ENCODE data around the gene TGOLN2. TPM values are rescaled to one million over a fixed set of nuclear protein-coding genes. Genes with fewer than 3 reads are reported as not detected.

Gene TGOLN2
- total and polyA plus RNA-seq, 2 of the 13 experiments (the other 11 are each of a cell fraction or from before 2014, with no cell fraction given): 99.6 to 155 TPM

DNA sequence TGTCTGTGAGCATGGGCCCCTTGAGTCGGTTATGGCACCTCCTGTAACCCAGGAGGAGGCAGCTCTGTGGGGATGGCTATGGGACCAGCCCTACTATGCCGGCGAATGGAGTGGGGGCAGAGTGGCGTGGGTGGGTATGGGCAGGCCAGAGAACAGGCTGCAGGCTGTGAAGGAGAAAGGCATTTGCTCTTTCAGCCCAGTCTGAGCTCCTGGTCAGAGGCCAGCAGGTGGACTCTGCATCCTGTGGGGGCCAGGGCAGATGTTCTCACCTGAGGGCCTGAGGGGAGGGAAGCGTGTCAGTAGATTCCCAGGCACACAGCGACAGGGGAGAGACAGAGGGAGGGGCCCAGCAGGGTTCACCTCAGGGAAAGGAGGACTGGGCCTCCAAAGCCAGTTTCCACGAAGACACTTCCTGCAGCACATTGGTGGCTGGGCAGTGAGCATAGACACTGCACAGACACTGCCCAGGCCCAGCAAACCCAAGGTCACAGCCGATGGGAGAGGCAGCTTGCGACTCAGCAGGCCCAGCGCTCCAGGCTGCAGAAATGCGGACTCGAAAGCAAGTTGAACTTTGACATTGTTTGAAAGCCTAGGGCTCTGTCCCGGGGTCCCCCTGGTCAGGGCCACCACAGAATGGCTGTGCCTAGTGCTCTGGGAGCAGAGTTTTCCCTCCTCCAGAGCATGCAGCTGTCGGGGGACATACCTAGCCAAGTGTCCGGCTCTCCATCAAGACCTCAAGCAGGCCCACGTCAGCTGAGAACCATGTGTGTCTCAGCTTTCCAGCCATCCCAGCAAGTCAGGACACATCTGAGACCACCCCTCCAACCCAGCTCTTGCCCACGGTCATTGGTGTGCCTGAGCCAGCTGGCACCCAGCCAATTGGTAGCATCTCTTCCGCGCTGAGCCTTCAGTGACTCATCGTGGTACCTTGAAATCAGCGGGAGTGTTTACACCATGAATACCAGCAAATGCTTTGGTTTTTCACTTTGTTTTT lies 53.8 kb downstream of the TGOLN2 start (continued):
- TF ChIP-seq, protein P1, sequence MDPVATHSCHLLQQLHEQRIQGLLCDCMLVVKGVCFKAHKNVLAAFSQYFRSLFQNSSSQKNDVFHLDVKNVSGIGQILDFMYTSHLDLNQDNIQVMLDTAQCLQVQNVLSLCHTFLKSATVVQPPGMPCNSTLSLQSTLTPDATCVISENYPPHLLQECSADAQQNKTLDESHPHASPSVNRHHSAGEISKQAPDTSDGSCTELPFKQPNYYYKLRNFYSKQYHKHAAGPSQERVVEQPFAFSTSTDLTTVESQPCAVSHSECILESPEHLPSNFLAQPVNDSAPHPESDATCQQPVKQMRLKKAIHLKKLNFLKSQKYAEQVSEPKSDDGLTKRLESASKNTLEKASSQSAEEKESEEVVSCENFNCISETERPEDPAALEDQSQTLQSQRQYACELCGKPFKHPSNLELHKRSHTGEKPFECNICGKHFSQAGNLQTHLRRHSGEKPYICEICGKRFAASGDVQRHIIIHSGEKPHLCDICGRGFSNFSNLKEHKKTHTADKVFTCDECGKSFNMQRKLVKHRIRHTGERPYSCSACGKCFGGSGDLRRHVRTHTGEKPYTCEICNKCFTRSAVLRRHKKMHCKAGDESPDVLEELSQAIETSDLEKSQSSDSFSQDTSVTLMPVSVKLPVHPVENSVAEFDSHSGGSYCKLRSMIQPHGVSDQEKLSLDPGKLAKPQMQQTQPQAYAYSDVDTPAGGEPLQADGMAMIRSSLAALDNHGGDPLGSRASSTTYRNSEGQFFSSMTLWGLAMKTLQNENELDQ (CRISPR knock-in tag; IDR thresholded peaks at IDR 0.05; ENCODE audit: borderline replicate concordance): no peak
- TF ChIP-seq ZFP41 (CRISPR knock-in tag; IDR thresholded peaks at IDR 0.05; ENCODE audit: borderline replicate concordance): no peak
- no peak for TF ChIP-seq RAD51 (IDR thresholded peaks at IDR 0.05; ENCODE audit: borderline replicate concordance)
- no peak for TF ChIP-seq ZNF607 (CRISPR knock-in tag; IDR thresholded peaks at IDR 0.05; ENCODE audit: borderline replicate concordance)
- TF ChIP-seq ZNF609 (CRISPR knock-in tag; IDR thresholded peaks at IDR 0.05; ENCODE audit: borderline replicate concordance): peak; percentile 69; the same call in 1 of the 2 replicates
- TF ChIP-seq FOXA3 (CRISPR knock-in tag; IDR thresholded peaks at IDR 0.05): peak; percentile 47
- TF ChIP-seq ZNF230 (CRISPR knock-in tag; IDR thresholded peaks at IDR 0.05): peak; percentile 38; the same call in 1 of the 2 replicates
- TF ChIP-seq, protein P2, sequence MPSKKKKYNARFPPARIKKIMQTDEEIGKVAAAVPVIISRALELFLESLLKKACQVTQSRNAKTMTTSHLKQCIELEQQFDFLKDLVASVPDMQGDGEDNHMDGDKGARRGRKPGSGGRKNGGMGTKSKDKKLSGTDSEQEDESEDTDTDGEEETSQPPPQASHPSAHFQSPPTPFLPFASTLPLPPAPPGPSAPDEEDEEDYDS (CRISPR knock-in tag; IDR thresholded peaks at IDR 0.05): 0 out of 2 replicates have a peak, but pooled peaks have one; percentile 26

Data from HepG2 (cell line).